Amniotic stem cell (primary cell): ENCODE data around the gene SLC39A9.
"Not testable (repeated sequence)": the region's sequence is repeated elsewhere in the genome, so short reads cannot be mapped to it uniquely, and the experiment has no call there.

ENCODE experiments used
- DNase-seq: peaks from one replicate; lab custom pipeline; 2025; lab: John Stamatoyannopoulos, UW

Gene SLC39A9

GRCh38 chr14:69475194-69475818 is 76.8 kb downstream of the SLC39A9 start:
- DNase-seq, result no peak

- not testable (repeated sequence) for DNase-seq
Measured at GRCh38 chr14:69476824-69477450, 78.4 kb downstream of the SLC39A9 start.

GRCh38 chr14:69478055-69478454 is 79.6 kb downstream of the SLC39A9 start:
- DNase-seq, result not testable (repeated sequence)

GRCh38 chr14:69479696-69480095 is 81.2 kb downstream of the SLC39A9 start:
- no peak for DNase-seq

GRCh38 chr14:69480136-69480535 is 81.6 kb downstream of the SLC39A9 start:
- no peak for DNase-seq

- DNase-seq, result no peak
Measured at GRCh38 chr14:69481815-69482568, 83.5 kb downstream of the SLC39A9 start.

- no peak for DNase-seq
Measured at GRCh38 chr14:69483765-69484443, 85.4 kb downstream of the SLC39A9 start.

GRCh38 chr14:69484444-69485314 is 86.2 kb downstream of the SLC39A9 start, which contains the start of gene PLEKHD1:
PLEKHD1 (plus strand) TSS chr14:69484728; CDS start chr14:69484966, 238 bp downstream.
- DNase-seq, result no peak

- DNase-seq, result no peak
Measured at GRCh38 chr14:69485315-69485660, 86.8 kb downstream of the SLC39A9 start.

GRCh38 chr14:69485701-69486100 is 87.2 kb downstream of the SLC39A9 start:
- no peak for DNase-seq

GRCh38 chr14:69487226-69487625 is 88.7 kb downstream of the SLC39A9 start:
- DNase-seq, result no peak

GRCh38 chr14:69487771-69488170 is 89.3 kb downstream of the SLC39A9 start:
- DNase-seq, result no peak

- no peak for DNase-seq
Measured at GRCh38 chr14:69489495-69489894, 91.0 kb downstream of the SLC39A9 start.

GRCh38 chr14:69490219-69490918 is 91.9 kb downstream of the SLC39A9 start:
- DNase-seq, result no peak

- no peak for DNase-seq
Measured at GRCh38 chr14:69491193-69491592, 92.7 kb downstream of the SLC39A9 start.

GRCh38 chr14:69493038-69493437 is 94.5 kb downstream of the SLC39A9 start:
- no peak for DNase-seq

- no peak for DNase-seq
Measured at GRCh38 chr14:69493791-69494190, 95.3 kb downstream of the SLC39A9 start.

GRCh38 chr14:69495341-69495921 is 96.9 kb downstream of the SLC39A9 start:
- DNase-seq, result no peak

GRCh38 chr14:69497866-69498265 is 99.4 kb downstream of the SLC39A9 start:
- not testable (repeated sequence) for DNase-seq

- DNase-seq, result not testable (repeated sequence)
Measured at GRCh38 chr14:69498286-69498685, 99.8 kb downstream of the SLC39A9 start.

- DNase-seq, result no peak
Measured at GRCh38 chr14:69499436-69499835, 100.9 kb downstream of the SLC39A9 start.
